K562 (cell line): ENCODE results near the gene KIF6. TPM values are rescaled to one million over a fixed set of nuclear protein-coding genes. Genes with fewer than 3 reads are reported as not detected.

ENCODE experiments used
- ATAC-seq: fragments of 200-7000 bp; cut with Tn5 transposase; 3 replicates; pipeline ENCODE4 v1.9.1; 2020; ENCODE audit warnings: moderate library complexity
- BruUV-seq: library from RNA; stranded (reverse); fragments of 400-500 nt; replicated peaks from 2 replicates; lab custom pipeline; 2021; lab: Mats Ljungman, UMichigan
- CTCF ChIA-PET: fragments of 300-600 bp; formaldehyde crosslinking; extraction: SDS; loops from one replicate; lab custom pipeline; 2021; ENCODE audit warnings: low intra/inter-chr PET ratio; lab: Yijun Ruan, JAX
- POLR2A ChIA-PET: fragments of 300-600, 350-650 bp; sonication (Branson Sonifier 250); formaldehyde crosslinking; extraction: SDS; loops from one replicate; lab custom pipeline; 2021; ENCODE audit warnings: antibody characterized with exemption, inconsistent platforms; lab: Yijun Ruan, JAX
- DNase-seq, 4 experiments: peaks; one replicate each; pipeline versions ENCODE4 v3.0.0 to v3.0.0-alpha.2; 2011 to 2018; ENCODE audit warnings: low spot score in 3 of 4, mixed read lengths in 3 of 4; ENCODE audit errors: extremely low read depth in 1 of 4
- FAIRE-seq: peaks from 2 replicates; lab custom pipeline; 2011; peaks lifted over from hg19 to GRCh38; lab: Jason Lieb, UNC
- H2AFZ ChIP-seq: 2 replicates; pipeline ENCODE4 v1.6.0; 2011; ENCODE audit warnings: low read depth, low read length, control low read depth, inconsistent platforms
- H3K27ac ChIP-seq: fragments of 200-600 bp; 3 replicates; pipeline ENCODE4 v1.8.0; 2011; ENCODE audit warnings: low read depth, mild to moderate bottlenecking, control low read depth, inconsistent platforms, low read length, moderate library complexity, mixed read lengths; ENCODE audit errors: extremely low read depth
- H3K27me3 ChIP-seq, 2 experiments: fragments of 300-600 bp in 1 of 2; 2 replicates in 1 of 2; 3 replicates in 1 of 2; pipeline versions ENCODE4 v1.6.0 to v1.8.0; 2011; ENCODE audit warnings: inconsistent platforms in 2 of 2, low read length in 2 of 2, mild to moderate bottlenecking in 1 of 2, mixed read lengths in 1 of 2, moderate library complexity in 1 of 2; ENCODE audit not compliant: control insufficient read depth in 2 of 2, insufficient read depth in 2 of 2
- H3K36me3 ChIP-seq: fragments of 300-600 bp; 3 replicates; pipeline ENCODE4 v1.8.0; 2011; ENCODE audit warnings: mild to moderate bottlenecking, low read length, inconsistent platforms; ENCODE audit not compliant: control insufficient read depth, insufficient read depth
- H3K4me1 ChIP-seq, 2 experiments: fragments of 200-600 bp in 1 of 2; replicated peaks in 1 of 2; 2 replicates in 1 of 2; 3 replicates in 1 of 2; pipeline versions ENCODE4 v1.5.1 to v1.8.0; 2011; ENCODE audit warnings: inconsistent platforms in 2 of 2, low read length in 2 of 2, mild to moderate bottlenecking in 1 of 2, mixed read lengths in 1 of 2, moderate library complexity in 1 of 2; ENCODE audit not compliant: control insufficient read depth in 2 of 2, insufficient read depth in 2 of 2
- H3K4me2 ChIP-seq: 2 replicates; pipeline ENCODE4 v1.6.1; 2011; ENCODE audit warnings: low read length, control low read depth, inconsistent platforms, mixed read lengths; ENCODE audit not compliant: insufficient read depth
- H3K4me3 ChIP-seq: fragments of 200-600 bp; sonication (generic), shearing (Covaris generic); 2 replicates; pipeline ENCODE4 v1.5.1; 2016; ENCODE audit warnings: control low read depth, inconsistent platforms
- H3K79me2 ChIP-seq: fragments of 200-600 bp; 3 replicates; pipeline ENCODE4 v1.8.0; 2011; ENCODE audit warnings: low read length, inconsistent platforms; ENCODE audit not compliant: control insufficient read depth, insufficient read depth
- H3K9ac ChIP-seq, 2 experiments: 2 replicates each; pipeline versions ENCODE4 v1.6.0 to v1.6.1; 2011; ENCODE audit warnings: low read depth in 2 of 2, low read length in 2 of 2, control low read depth in 1 of 2, inconsistent platforms in 1 of 2, mild to moderate bottlenecking in 1 of 2, mixed read lengths in 1 of 2; ENCODE audit not compliant: insufficient read depth in 1 of 2
- H3K9me1 ChIP-seq: one replicate; pipeline ENCODE4 v1.6.0; 2011; ENCODE audit warnings: inconsistent platforms, mild to moderate bottlenecking, low read length, moderate library complexity; ENCODE audit not compliant: control insufficient read depth, insufficient read depth
- H3K9me3 ChIP-seq: replicated peaks from 2 replicates; pipeline ENCODE4 v1.5.1; 2011; ENCODE audit warnings: low read depth, low read length, inconsistent platforms; ENCODE audit not compliant: control insufficient read depth, insufficient read depth
- H4K20me1 ChIP-seq: replicated peaks from 2 replicates; pipeline ENCODE4 v1.6.1; 2011; ENCODE audit warnings: low read length, inconsistent platforms, mixed read lengths; ENCODE audit not compliant: control insufficient read depth, insufficient read depth
- MYC ChIP-seq, 2 experiments: fragments of 250-450 bp in 1 of 2; sonication (Bioruptor Pico) in 1 of 2; IDR thresholded peaks; 2 replicates each; pipeline versions ENCODE4 v1.5.1 to v1.6.1; 2012 to 2021; ENCODE audit warnings: low read depth in 2 of 2, borderline replicate concordance in 1 of 2, improper control_type of control experiment in 1 of 2, low read length in 1 of 2, mild to moderate bottlenecking in 1 of 2, moderate library complexity in 1 of 2
- ZNF3 ChIP-seq: fragments of 250-450 bp; sonication (Bioruptor Pico); IDR thresholded peaks from 2 replicates; pipeline ENCODE4 v1.5.0; 2021; ENCODE audit warnings: mild to moderate bottlenecking, moderate library complexity
- WGBS: fragments of 100-300 bp; shearing (Covaris generic); methylation state at CpG from one replicate; pipeline ENCODE4 v1.1.6; 2016; ENCODE audit warnings: low coverage, mixed read lengths; ENCODE audit not compliant: insufficient coverage; ENCODE audit errors: missing lambda C conversion rate; 5-methylcytosine and 5-hydroxymethylcytosine counted together
- in situ Hi-C: fragments of 300-500 bp; cut with MboI; formaldehyde crosslinking; loops from 4 replicates; pipeline ENCODE4 v1.15.0; 2018; ENCODE audit warnings: inconsistent platforms, mixed read lengths
- intact Hi-C: fragments of 100-400 bp; cut with micrococcal nuclease; formaldehyde crosslinking; loops from 2 replicates; pipeline ENCODE4 v1.14.2; 2022
- polyA plus RNA-seq, 8 experiments: library from polyadenylated mRNA; depleted of rRNA in 4 of 8; stranded (reverse) in 5 of 8; unstranded in 3 of 8; fragments of >200 nt; fragmentation: Nextera tagmentation in 2 of 8; fragmentation: Illumina TruSeq in 1 of 8; extraction: Ambion mirVana in 2 of 8; extraction: Trizol in 1 of 8; gene quantifications; 2 replicates each; pipeline versions ENCODE4 v1.2.1 to v1.2.3, GENCODE V29; 2011 to 2014; ENCODE audit warnings: inconsistent platforms in 1 of 8, missing spikeins in 1 of 8
- total RNA-seq, 7 experiments: library from RNA; depleted of rRNA in 6 of 7; stranded (reverse); fragments of >200 nt in 6 of 7; fragmentation: Illumina TruSeq in 2 of 7; extraction: Trizol in 2 of 7; gene quantifications; 2 replicates each; pipeline versions ENCODE4 v1.2.1 to v1.2.3, GENCODE V29; 2011 to 2021; ENCODE audit warnings: low replicate concordance in 1 of 7
- TF ChIP-seq, protein P1 (sequence below): fragments of 250-450 bp; sonication (Bioruptor Pico); IDR thresholded peaks from 2 replicates; pipeline ENCODE4 v1.4.0; 2020; ENCODE audit warnings: mild to moderate bottlenecking, moderate library complexity, borderline replicate concordance
- TF ChIP-seq, protein P2 (sequence below), 2 experiments: fragments of 450-650 bp; formaldehyde crosslinking in 1 of 2; IDR thresholded peaks; 2 replicates each; pipeline versions ENCODE4 v1.4.0 to v1.6.1; 2014 to 2020; ENCODE audit warnings: mild to moderate bottlenecking in 2 of 2, borderline replicate concordance in 1 of 2, low read depth in 1 of 2

The KIF6 gene
- total and polyA plus RNA-seq, 9 of the 15 experiments (the other 6 are each of a cell fraction or from before 2014, with no cell fraction given) = not detected

DNA sequence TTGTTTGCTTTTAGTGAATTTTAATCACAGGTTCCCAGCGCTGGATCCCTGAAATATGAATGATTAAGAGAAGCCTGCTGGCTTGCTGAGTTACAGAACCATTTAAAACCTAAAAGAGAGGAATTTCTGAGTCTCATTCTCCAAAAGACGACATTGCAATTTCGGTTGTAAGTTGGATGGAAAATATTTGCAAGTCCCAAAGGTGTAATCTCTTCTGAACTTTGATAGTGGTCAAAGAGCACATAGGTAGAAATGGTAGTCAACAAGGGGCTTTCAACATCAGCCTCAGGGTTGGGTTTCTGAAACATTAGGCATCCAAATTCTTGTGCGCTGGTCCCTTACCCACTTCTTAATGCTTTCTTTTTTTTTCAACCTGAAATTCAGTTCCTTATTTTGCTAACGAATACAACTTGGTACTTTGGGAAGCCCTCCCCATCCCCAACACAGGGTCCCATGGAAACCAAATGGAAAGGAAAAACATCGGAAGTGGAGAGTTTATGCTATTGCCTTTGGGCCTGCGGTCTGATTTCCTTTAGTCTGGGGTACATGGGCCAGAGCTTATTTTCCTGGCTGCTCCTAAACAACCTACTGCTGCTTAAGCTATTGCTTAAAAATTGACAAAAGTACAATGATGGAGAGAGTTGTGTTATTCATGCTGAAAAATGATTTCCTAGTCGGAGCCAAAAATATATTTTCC, 285.7 kb downstream of the KIF6 start (continued):
- TF ChIP-seq MYC (IDR thresholded peaks at IDR 0.05; ENCODE audit: low read depth, low read length) (no peak), MYC (CRISPR knock-in tag; IDR thresholded peaks at IDR 0.05; ENCODE audit: borderline replicate concordance, low read depth) (no peak)

GRCh38 chr6:39433630-39434029, 291.6 kb downstream of the KIF6 start:
- Histone ChIP-seq H4K20me1 (no peaks in the 10 kb centered on the region; the same call in 1 of the 2 replicates), H2AFZ (no peak overlapping the region), H3K4me1 (no peaks in the 10 kb centered on the region), H3K27me3 (peaks cover 3 to 14% of the 10 kb centered on the region in 2 experiments; a peak in 3 of 5 replicates), H3K9me3 (no peaks in the 10 kb centered on the region), H3K9me1 (no peaks in the 10 kb centered on the region), H3K4me2 (no peak overlapping the region), H3K4me3 (no peak overlapping the region), H3K79me2 (no peaks in the 10 kb centered on the region), H3K9ac (no peak overlapping the region), H3K36me3 (no peaks in the 10 kb centered on the region), H3K27ac (no peak overlapping the region)
- POLR2A ChIA-PET = no interaction called here
- no peak for FAIRE-seq
- CTCF ChIA-PET = no interaction called here
- in situ Hi-C loops = no loop called here
- BruUV-seq = no TSS peak
- ATAC-seq = no peak
- no peak for DNase-seq
- intact Hi-C loops = no loop called here
- 2% methylated on average over 3 of the region's 3 CpGs for WGBS
- TF ChIP-seq ZNF3 (CRISPR knock-in tag) = no peak
- TF ChIP-seq, protein P1, sequence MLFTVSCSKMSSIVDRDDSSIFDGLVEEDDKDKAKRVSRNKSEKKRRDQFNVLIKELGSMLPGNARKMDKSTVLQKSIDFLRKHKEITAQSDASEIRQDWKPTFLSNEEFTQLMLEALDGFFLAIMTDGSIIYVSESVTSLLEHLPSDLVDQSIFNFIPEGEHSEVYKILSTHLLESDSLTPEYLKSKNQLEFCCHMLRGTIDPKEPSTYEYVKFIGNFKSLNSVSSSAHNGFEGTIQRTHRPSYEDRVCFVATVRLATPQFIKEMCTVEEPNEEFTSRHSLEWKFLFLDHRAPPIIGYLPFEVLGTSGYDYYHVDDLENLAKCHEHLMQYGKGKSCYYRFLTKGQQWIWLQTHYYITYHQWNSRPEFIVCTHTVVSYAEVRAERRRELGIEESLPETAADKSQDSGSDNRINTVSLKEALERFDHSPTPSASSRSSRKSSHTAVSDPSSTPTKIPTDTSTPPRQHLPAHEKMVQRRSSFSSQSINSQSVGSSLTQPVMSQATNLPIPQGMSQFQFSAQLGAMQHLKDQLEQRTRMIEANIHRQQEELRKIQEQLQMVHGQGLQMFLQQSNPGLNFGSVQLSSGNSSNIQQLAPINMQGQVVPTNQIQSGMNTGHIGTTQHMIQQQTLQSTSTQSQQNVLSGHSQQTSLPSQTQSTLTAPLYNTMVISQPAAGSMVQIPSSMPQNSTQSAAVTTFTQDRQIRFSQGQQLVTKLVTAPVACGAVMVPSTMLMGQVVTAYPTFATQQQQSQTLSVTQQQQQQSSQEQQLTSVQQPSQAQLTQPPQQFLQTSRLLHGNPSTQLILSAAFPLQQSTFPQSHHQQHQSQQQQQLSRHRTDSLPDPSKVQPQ (CRISPR knock-in tag) = no peak
- TF ChIP-seq, protein P2, sequence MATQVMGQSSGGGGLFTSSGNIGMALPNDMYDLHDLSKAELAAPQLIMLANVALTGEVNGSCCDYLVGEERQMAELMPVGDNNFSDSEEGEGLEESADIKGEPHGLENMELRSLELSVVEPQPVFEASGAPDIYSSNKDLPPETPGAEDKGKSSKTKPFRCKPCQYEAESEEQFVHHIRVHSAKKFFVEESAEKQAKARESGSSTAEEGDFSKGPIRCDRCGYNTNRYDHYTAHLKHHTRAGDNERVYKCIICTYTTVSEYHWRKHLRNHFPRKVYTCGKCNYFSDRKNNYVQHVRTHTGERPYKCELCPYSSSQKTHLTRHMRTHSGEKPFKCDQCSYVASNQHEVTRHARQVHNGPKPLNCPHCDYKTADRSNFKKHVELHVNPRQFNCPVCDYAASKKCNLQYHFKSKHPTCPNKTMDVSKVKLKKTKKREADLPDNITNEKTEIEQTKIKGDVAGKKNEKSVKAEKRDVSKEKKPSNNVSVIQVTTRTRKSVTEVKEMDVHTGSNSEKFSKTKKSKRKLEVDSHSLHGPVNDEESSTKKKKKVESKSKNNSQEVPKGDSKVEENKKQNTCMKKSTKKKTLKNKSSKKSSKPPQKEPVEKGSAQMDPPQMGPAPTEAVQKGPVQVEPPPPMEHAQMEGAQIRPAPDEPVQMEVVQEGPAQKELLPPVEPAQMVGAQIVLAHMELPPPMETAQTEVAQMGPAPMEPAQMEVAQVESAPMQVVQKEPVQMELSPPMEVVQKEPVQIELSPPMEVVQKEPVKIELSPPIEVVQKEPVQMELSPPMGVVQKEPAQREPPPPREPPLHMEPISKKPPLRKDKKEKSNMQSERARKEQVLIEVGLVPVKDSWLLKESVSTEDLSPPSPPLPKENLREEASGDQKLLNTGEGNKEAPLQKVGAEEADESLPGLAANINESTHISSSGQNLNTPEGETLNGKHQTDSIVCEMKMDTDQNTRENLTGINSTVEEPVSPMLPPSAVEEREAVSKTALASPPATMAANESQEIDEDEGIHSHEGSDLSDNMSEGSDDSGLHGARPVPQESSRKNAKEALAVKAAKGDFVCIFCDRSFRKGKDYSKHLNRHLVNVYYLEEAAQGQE (IDR thresholded peaks at IDR 0.05; ENCODE audit: borderline replicate concordance) = no peak
- TF ChIP-seq, protein P2 (CRISPR knock-in tag; IDR thresholded peaks at IDR 0.05; ENCODE audit: low read depth) = no peak
